HG03196 (cell line): ENCODE results near the gene ARHGEF28.

Experiments
- ATAC-seq: cut with Tn5 transposase; IDR thresholded peaks from one replicate; pipeline ENCODE4 v1.9.1; 2021; ENCODE audit not compliant: unreplicated experiment

ARHGEF28 gene

GRCh38 chr5:73691302-73692080 is 65.5 kb downstream of the ARHGEF28 start:
- no peak for ATAC-seq

GRCh38 chr5:73692166-73692640 is 66.2 kb downstream of the ARHGEF28 start:
- ATAC-seq: no peak

- no peak for ATAC-seq
Measured at GRCh38 chr5:73692981-73693380, 67.0 kb downstream of the ARHGEF28 start.

GRCh38 chr5:73693573-73694061 is 67.6 kb downstream of the ARHGEF28 start:
- peak; percentile 22 for ATAC-seq

- ATAC-seq: peak; percentile 84
Measured at GRCh38 chr5:73694089-73694488, 68.1 kb downstream of the ARHGEF28 start.

- no peak for ATAC-seq
Measured at GRCh38 chr5:73698011-73698410, 72.0 kb downstream of the ARHGEF28 start.

- no peak for ATAC-seq
Measured at GRCh38 chr5:73701566-73701965, 75.6 kb downstream of the ARHGEF28 start.

GRCh38 chr5:73702534-73702933 is 76.5 kb downstream of the ARHGEF28 start:
- ATAC-seq: no peak

- no peak for ATAC-seq
Measured at GRCh38 chr5:73702951-73703350, 77.0 kb downstream of the ARHGEF28 start.

- ATAC-seq: no peak
Measured at GRCh38 chr5:73705364-73705763, 79.4 kb downstream of the ARHGEF28 start.

GRCh38 chr5:73706963-73707362 is 81.0 kb downstream of the ARHGEF28 start:
- no peak for ATAC-seq

GRCh38 chr5:73709536-73710129 is 83.6 kb downstream of the ARHGEF28 start:
- ATAC-seq: no peak

GRCh38 chr5:73716284-73716808 is 90.3 kb downstream of the ARHGEF28 start:
- ATAC-seq: no peak

- ATAC-seq: no peak
Measured at GRCh38 chr5:73718762-73719161, 92.8 kb downstream of the ARHGEF28 start.

GRCh38 chr5:73719632-73720031 is 93.6 kb downstream of the ARHGEF28 start:
- ATAC-seq: no peak

- ATAC-seq: no peak
Measured at GRCh38 chr5:73722231-73722630, 96.2 kb downstream of the ARHGEF28 start.

- no peak for ATAC-seq
Measured at GRCh38 chr5:73726071-73726470, 100.1 kb downstream of the ARHGEF28 start.

- no peak for ATAC-seq
Measured at GRCh38 chr5:73726606-73727231, 100.7 kb downstream of the ARHGEF28 start.

GRCh38 chr5:73727470-73727869 is 101.5 kb downstream of the ARHGEF28 start:
- no peak for ATAC-seq

GRCh38 chr5:73728493-73729273 is 102.7 kb downstream of the ARHGEF28 start:
- ATAC-seq: no peak

GRCh38 chr5:73729329-73729728 is 103.3 kb downstream of the ARHGEF28 start:
- no peak for ATAC-seq
